Renal pelvis (tissue), 4 donors: ENCODE measurements around the gene KRT72. TPM values are rescaled to one million over a fixed set of nuclear protein-coding genes. Genes with fewer than 3 reads are reported as not detected.

Source experiments
- DNase-seq: peaks from one replicate; pipeline ENCODE4 v3.0.0-alpha.2; 2013
- polyA plus RNA-seq, 3 donors: library from polyadenylated mRNA; unstranded; fragments of 120-200 nt; gene quantifications; one replicate each; pipeline ENCODE4 v1.2.1, GENCODE V29; 2013; ENCODE audit not compliant: insufficient read length in 3 of 3

KRT72 gene
- polyA plus RNA-seq, 3 donors, result 0.04 TPM; not detected in 2

DNA sequence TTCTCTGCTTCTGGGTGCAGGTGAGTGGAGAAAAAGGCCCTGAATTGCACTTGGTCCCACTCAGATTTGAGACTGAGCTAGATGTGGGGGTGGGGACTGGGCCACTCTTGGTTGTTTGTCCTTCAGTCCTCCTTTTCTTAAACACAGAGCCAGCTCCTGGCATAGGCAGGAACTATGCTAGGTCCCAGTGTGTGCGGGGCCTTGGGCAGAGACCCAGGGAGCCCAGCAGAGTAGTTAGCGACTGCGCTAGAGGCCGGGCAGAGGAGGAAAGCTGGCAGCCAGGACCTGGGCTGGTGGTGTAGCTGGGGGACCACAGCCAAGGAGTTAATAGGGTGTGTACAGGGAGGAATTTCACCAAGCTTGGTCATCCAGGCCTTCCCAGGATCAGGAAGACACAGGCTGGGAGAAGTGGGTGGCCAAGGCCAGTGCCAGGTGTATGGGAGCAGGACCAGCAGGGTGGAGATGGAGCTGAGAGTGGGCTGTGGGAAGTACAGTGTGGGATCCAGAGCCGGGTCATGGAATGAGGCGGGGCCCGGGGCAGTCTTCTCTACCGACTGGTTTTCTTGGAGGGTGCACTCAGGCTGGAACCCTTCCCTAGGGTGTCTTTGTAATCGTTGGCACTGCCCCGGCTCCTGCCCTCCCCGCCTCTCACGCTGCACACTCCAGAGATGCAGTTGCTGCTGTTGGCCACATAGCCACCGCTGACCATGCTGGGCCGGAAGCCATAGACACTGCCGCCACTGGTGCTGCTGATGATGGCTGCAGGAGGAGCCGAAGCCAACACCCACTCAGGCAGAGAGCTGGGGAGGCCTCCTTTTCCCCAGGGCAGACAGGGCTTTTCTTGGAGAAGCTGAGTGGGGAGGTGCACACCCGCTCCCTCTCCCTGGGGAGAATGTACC, 57.0 kb downstream of the KRT72 start:
- DNase-seq, result no peak

DNA sequence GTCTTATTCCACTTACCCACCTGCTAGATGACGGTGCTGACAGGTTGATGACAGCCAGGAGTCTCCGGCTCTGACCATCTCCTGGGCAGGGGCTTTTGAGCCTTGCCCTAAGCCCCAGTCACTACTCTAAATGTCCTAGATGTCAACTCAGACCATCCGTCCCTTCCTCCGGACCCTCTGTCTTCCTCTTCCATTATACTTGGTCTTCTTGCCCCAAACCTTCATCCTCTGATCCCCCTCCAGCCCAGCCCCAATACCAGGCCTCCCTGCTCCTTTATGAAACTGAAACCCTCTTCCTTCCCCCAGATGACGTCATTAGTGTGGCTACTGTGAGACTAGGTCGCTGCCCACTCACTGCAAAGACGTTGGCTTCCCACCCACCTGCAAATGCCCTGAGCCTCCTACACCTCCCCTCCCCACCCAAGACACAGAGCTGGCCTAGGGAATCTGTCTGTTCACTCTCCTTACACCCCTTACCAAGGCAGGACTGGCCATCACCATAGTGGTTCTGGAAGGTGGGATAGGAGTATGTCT, 58.4 kb downstream of the KRT72 start:
- DNase-seq, result no peak

DNA sequence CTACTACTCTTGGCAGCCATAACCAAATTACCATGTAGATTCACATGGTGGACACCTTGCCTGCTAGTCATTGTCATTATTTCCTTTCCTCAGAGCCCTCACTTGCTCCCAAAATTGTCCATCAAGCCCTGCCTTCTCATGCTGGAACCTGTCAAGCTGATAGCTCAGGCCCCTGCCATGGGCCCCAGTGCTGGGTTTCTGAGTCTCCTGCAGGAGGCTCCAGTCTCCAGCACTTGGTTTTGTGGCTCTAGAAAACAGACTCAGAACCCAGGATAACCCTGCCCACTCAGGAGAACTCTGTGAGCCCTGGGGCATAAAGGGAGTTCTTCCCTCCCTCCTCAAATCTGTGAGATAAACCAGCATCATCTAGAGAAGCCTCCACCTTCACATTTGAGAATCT, 59.1 kb downstream of the KRT72 start:
- no peak for DNase-seq

DNA sequence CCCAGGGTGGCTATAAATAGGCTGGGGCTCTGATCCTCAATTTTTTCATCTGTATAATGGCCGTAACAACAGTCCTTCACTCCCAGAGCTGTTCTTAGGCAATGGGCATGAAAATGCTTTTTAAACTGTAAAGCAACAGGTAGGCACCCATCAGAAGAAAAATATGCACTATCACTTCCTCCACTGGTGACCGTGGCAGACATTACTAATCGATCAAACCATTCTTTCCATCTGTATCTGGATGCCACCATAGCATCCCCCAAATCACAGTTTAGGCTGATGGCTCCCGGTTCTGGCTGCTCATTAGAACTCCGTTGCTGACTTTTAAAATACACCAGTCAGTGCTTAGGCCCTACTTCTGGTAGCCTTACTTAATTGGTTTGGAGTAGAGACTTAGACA, 59.6 kb downstream of the KRT72 start:
- no peak for DNase-seq

DNA sequence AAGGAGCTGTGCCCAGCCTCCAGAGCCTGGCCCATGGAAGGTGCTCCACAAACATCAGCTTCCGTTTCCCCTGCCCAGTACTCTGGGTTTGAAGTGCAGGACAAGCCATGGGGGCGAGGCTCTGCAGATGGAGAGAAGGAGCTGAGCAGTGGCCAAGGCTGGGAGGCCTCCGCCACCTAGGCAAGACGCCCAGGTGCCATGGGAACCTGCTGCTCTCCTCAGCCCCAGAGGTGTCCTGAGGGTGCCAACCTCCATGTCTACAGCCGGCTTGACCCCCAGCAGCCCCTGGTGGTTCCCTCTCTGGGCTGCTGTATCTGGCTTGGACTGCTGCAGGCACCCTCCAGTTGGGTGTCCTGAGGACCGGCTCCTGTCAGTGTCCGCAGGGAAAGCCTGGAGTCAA, 60.7 kb downstream of the KRT72 start:
- no peak for DNase-seq

DNA sequence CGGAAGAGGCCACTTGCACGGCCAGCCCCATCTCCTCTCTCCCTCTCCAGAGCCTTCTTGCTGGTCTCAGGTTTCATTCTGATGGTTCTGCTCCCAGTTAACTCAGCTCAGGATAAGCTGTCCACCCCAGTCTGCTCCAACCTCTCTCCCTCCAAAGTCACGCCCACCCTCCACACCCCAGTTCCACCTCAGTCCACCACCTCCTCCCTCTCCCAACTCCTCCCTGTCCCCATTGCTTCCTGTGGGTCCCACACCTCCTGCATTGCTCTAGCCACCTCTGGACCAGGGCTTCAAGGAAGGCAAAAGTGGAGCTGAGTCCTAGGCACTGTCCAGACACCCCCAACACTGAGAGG, 61.5 kb downstream of the KRT72 start:
- no peak for DNase-seq

DNA sequence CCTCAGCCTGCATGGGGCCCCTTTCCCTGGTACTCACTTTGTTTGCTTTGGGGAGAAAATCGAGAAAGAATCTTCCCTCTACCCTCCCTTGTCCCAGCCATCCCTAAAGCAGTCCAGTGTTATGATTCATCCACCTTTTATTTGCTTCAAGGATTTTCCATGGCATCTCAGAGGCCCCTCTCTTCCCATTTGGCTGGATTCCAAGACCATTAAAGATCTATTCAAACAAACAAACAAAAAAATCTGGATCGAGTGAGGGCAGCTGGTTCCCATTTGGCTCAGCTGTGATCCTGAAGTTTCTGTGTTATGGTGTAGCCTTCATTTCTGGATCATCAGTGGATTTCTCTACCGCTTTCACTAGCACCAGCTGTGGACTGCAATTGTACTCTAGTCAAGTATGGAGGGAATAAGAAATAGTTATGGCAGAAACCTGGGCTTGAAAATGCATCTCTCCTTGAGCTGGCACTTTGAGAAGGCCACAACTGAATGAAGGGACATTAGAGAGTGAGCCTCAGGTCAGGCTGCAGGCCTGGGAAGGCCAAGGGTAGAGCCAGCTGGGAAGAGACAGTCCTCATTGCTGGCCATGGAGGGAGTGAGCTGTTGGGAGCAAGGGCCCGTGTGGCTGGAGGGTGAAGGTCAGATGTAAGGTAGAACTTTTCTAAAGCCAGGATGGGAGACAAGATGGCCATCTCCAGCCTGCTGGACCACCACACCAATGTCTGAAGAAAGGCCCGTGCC, 62.0 kb downstream of the KRT72 start:
- DNase-seq, result peak; percentile 27

DNA sequence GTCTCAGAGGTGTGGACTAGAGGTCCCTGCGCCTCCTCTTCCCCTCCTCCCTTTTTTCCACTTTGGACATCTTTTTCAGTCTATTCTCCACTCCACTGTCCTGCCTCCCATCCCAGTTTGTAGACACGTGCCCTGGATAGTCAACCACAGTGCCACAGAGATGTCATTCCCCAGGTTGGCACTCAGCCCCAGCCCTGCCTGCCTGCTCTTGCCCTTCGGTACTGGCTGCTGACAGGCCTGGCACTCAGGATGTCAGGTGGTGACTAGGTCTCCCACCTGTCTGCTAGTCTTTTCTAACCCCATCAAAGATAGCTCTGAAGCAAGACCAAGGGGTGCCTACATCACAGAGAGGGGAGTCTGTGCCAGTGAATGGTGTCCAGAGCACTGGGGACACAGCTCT, 64.2 kb downstream of the KRT72 start:
- no peak for DNase-seq

Other genes with a start within 250 kb of the KRT72 start
- not detected for gene KRT85, start 234.0 kb downstream of the KRT72 start, polyA plus RNA-seq
- not detected for gene KRT84, start 215.8 kb downstream of the KRT72 start, polyA plus RNA-seq
- gene KRT82, start 195.1 kb downstream of the KRT72 start, polyA plus RNA-seq, result not detected
- not detected for gene KRT75, start 167.1 kb downstream of the KRT72 start, polyA plus RNA-seq
- not detected for gene KRT6B, start 149.3 kb downstream of the KRT72 start, polyA plus RNA-seq
- gene KRT6C, start 127.7 kb downstream of the KRT72 start, polyA plus RNA-seq, result not detected
- not detected for gene KRT6A, start 108.2 kb downstream of the KRT72 start, polyA plus RNA-seq
- 1 to 10 TPM in 1 of 3 donors, under 1 TPM in 2; 0.44 to 1.1 (median 0.59) TPM for gene KRT5, start 81.1 kb downstream of the KRT72 start, polyA plus RNA-seq
- not detected for gene KRT71, start 48.3 kb downstream of the KRT72 start, polyA plus RNA-seq
- not detected for gene KRT74, start 27.6 kb downstream of the KRT72 start, polyA plus RNA-seq
- gene KRT73, start 17.1 kb upstream of the KRT72 start, polyA plus RNA-seq, result not detected
- gene KRT2, start 50.7 kb upstream of the KRT72 start, polyA plus RNA-seq, result not detected
- gene KRT1, start 78.9 kb upstream of the KRT72 start, polyA plus RNA-seq, result under 1 TPM; 0.12 to 0.24 (median 0.16) TPM
- gene KRT77, start 102.1 kb upstream of the KRT72 start, polyA plus RNA-seq, result not detected
- not detected for gene KRT76, start 175.9 kb upstream of the KRT72 start, polyA plus RNA-seq
- gene KRT3, start 194.7 kb upstream of the KRT72 start, polyA plus RNA-seq, result not detected
- gene KRT4, start 212.7 kb upstream of the KRT72 start, polyA plus RNA-seq, result under 1 TPM; 0.40 to 0.65 (median 0.51) TPM
- not detected for gene KRT79, start 232.8 kb upstream of the KRT72 start, polyA plus RNA-seq
- gene KRT78, start 247.5 kb upstream of the KRT72 start, polyA plus RNA-seq, result not detected